HL-60/S4 treated with phorbol 12-myristate 13-acetate at 8.2 ng/mL for 4 days and 3 days (cell line): ENCODE data around the gene CBX7.

Source experiments
- in situ Hi-C: fragments of 300-500 bp; cut with MboI; formaldehyde crosslinking; loops from 2 replicates; pipeline ENCODE4 v1.15.0; 2022; ENCODE audit warnings: low sequenced_read_pairs

CBX7 gene

DNA sequence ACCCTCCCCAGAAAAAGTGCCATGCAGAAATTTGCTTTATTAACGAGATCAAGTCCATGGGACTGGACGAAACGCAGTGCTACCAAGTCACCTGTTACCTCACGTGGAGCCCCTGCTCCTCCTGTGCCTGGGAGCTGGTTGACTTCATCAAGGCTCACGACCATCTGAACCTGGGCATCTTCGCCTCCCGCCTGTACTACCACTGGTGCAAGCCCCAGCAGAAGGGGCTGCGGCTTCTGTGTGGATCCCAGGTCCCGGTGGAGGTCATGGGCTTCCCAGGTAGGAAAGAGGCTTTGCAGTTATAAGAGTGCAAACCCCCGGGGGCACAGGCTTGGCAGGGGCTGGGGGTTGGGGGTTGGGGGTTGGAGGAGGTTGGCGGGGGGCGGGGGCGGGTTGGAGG is 51.3 kb downstream of the CBX7 start:
- in situ Hi-C loops = no loop called here

- in situ Hi-C loops = no loop called here
Observed at GRCh38 chr22:39098576-39098975, 53.9 kb downstream of the CBX7 start.

GRCh38 chr22:39098026-39098425 is 54.5 kb downstream of the CBX7 start:
- in situ Hi-C loops = no loop called here

DNA sequence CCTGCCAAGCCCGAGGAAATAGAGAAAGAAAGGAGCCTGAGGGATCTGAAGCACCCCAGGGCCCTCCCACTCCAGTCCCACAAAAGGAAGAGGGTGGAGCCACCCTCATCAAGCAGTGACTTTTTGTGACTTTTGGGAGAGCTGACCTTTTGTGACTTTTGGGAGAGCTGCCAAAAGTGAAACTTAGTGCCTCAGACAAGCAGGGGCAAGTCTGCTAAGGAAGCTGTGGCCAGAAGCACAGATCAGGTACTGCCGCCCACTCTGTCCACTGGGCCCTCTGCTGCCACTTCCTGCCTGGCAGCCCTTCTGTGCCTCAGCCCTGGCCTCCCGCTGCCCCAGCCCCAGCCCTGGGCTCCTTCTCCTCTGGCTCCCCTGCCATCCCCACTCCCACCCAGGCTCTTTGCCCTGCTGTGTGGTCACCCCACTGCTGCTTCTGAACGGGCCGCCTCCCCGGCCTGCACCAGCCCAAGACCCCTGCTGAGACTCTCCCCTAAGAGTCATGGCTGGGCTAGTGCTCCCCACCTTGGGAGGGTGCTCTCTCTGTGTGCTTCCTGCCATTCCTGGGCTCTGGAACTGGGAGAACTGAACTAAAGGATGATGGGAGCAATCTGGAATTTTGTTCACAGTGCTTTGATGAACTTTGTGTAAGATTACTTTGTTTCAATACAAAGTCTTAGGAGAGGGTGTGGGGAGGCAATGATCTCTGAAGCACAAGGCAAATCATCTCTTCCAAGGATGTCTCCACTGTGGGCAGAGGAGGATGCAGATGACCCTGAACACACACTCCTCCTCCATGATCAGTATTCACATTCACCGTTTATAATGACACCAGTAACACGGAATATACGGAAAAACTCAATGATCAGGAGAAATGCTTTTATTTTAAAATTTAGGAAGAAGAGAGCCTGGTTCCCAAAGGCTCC is 55.1 kb downstream of the CBX7 start, which contains the start of gene APOBEC3H:
APOBEC3H (plus strand) TSS at position 147 of the 923 bp plus-strand sequence. CDS start 3,035 bp downstream, outside the sequence.
- in situ Hi-C loops = no loop called here

DNA sequence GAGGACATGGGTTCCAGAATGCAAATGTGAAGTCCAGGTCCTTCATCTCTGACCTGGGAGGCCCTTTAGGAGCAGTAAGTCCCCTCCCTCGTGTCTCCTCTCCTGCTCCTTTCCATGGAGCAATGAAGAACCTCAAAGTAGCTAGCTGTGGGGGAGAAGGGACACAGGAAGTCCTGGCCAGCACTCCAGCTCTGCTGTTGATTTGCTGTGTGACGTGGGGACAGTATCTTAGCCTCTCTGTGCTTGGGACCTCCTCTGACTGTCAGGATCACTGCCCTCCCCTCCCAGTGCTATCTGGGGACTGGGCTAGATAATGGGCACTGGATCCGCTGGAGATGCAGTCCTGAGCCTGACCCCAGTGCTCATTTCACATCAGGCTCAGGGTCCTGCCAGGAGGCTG is 56.5 kb downstream of the CBX7 start:
- in situ Hi-C loops = no loop called here

DNA sequence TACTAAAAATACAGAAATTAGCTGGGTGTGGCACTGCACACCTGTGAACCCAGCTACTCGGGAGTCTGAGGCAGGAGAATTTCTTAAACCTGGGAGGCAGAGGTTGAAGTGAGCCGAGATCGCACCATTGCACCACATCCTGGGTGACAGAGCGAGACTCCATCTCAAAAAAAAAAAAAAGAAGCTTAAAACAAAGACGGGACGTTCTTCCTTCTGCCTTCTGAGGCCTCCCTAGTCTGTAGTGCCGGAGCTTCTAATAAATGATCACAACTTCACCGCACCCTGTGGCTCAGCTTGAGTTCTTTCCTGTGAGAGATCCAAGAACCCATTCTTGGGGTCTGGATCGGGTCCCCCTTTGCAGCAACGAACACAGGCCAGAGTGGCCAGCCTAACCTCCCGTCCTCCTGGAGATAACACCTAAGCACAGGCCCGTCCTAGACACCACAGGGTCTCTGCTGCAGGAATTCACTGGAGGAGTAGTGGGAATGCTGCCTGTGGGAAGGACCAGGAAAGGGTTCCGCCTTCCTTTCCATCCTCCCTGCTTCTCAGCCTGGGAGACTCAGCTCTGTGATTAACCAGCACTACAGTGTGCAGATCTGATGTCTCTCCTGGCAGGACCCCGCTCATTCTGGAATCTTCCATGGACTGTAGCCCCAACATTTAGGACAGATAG is 57.6 kb downstream of the CBX7 start:
- in situ Hi-C loops = no loop called here

DNA sequence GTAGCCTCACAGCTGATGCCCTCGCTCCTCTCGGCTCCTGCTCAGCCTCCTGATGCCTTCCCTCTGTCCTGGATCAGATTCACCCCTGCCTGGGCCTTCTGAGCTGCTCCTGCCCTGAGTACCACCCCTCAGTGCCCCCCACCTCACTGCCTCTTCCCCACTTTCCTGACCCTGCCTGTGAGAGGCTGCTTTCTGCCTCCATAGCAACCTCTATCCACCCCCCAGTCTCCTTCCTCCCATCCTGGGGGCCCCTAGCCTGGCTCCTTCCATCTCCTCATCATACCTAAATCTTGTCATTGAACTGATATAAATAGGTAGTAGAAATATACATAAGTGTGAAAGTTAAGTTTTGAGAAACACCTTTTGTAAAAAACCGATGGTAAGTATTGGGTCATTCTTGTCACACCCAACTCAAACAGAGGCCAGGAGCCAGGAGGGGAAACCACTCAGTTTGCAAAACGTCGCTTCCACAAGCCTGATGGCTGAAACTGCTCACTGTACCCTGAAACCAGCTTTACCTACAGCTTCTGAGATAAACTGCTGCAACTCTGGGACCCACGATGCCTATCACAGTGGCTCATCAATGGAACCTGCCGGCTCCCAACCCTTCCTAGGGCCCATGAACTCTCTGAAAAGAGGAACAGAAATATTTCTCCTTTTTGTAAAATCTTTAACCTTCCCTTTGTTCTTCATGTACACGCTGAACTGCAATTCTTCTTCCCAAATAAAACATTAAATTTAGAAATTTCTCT is 60.2 kb downstream of the CBX7 start:
- in situ Hi-C loops = no loop called here

DNA sequence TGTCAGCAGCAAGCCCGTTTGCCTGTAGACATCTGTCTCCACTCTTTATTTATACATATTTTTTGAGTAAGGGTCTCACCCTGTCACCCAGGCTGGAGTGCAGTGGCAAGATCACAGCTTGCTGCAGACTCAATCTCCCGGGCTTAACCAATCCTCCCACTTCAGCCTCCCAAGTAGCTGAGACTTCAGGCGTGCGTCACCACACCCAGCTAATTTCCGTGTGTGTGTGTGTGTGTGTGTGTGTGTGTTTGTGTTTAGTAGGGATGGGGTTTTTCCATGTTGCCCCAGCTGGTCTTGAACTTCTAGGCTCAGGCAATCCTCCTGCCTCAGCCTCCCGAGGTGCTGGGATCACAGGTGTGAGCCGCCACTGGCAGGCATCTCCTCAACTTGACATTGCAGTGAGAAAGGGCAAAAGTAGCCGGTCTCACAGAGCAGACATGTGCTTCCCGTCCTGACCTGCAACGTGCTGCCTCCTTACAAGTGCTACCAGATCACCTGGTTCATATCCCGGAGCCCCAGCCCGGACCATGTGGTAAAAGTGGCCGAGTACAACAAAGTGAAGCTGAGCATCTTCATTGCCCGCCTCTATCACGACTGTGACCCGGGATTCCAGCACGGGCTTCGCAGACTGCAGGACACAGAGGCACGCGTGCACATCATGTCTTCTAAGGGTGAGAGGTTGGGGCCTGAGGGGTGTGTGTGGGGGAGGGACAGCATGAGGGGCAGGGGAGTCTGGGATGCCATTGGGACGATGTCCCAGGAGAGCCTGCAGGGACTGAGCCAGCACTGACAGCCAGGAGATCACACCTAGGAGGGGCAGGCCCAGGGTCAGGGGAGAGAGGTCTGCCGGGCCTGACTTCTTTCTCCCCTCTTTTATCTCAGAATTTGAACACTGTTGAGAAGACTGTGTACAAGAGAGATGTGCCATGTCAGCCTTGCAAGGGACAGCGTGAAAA is 61.1 kb downstream of the CBX7 start:
- in situ Hi-C loops = no loop called here

DNA sequence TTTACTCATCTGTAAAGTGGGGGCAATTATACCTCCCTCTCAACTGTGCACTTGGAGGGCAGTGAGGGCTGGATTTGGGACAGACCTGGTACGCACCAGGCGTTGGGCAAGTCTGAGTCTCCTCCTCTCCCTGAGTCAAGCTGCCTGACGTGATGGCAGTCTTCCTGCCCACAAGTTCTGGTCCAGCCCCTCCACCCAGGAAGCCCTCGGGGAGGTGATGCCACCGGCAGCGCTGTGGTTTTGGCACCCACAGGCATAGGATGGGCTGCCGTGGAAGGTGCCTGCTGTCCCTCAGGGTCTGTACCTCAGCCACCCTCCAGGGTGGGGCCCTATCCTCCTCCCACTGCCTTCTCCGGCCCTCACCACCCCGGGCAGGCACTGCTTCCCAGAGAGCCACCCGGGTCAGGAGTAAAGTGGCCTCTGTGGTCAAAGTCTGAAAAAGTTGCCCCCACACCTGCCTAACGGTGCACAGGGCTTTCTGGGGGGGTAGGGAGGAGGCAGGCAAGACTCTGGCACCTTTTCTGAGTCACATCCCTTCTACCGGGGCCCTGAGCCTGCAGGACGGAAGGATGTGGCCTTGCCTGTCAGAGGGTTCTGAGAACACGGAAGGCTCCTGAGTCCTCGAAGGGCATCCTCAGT is 61.9 kb downstream of the CBX7 start:
- in situ Hi-C loops = no loop called here

GRCh38 chr22:39089928-39090327 is 62.6 kb downstream of the CBX7 start:
- in situ Hi-C loops = no loop called here

DNA sequence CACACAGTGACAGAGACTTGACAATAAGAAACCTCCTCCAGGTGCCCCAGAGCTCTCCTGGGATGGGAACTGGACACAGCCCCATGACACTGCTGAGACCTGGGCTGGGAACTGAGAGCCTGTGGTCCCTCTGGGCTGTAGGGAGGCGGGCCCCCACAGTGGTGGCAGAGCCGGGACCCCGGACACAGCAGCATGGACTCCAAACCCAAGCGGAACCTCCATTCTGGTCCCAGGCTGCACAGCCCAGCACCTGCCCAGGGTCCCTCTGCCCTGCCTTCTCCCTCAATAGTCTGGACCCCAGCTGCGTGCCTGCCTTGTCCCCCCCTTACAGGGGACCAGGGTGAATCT is 63.8 kb downstream of the CBX7 start:
- in situ Hi-C loops = no loop called here

GRCh38 chr22:39087881-39088684 is 64.4 kb downstream of the CBX7 start:
- in situ Hi-C loops = no loop called here

GRCh38 chr22:39087098-39087497 is 65.4 kb downstream of the CBX7 start:
- in situ Hi-C loops = no loop called here

- in situ Hi-C loops = no loop called here
Observed at GRCh38 chr22:39084666-39085065, 67.8 kb downstream of the CBX7 start.

DNA sequence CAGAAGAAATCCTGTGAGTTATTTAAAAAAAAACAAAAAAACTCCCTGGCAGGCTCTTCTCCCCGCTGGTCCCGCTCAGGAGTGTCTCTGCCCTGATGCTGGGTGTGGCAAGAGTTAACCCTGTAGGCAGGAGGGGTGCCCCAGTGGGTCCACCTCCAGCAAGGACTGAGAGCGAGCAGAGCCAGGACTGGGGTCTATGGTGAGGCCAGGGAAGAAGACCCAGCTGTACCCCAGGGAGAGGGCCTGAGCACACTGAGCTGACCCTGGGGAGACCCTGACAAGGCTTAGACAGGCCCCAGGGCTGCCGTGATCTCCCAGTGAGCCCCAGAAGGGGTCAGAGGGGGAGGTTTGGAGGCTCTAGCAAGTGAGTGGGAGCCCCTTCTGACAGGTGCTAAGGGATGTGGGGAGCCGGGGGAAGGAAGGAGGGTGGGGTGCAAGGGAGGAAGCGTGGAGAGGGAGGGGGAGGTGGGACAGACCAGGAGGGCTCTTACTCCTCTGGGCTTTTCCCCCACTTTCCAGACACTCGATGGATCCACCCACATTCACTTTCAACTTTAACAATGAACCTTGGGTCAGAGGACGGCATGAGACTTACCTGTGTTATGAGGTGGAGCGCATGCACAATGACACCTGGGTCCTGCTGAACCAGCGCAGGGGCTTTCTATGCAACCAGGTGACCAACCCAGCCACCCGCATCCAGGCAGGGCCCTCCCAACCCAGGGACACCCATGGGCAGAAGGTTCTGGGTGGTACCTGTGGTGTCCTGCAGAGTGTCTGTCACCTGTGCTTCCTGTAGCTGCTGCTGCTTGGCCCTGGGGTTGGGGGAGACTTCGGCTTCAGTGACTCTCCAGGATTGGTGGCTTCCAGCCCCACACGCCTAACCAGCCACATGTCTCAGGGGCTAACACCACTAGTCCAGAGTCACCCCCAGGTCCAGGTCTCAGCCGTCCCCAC is 69.0 kb downstream of the CBX7 start:
- in situ Hi-C loops = no loop called here

- in situ Hi-C loops = no loop called here
Observed at GRCh38 chr22:39081598-39081997, 70.9 kb downstream of the CBX7 start.

- in situ Hi-C loops = no loop called here
Observed at GRCh38 chr22:39081016-39081415, 71.5 kb downstream of the CBX7 start.
